ENCODE results near the gene LRFN2. TPM values are rescaled to one million over a fixed set of nuclear protein-coding genes. Genes with fewer than 3 reads are reported as not detected.

LRFN2 gene
- total RNA-seq, 1 donor from 2014 or later: 0.32 TPM

- H3K36me3 ChIP-seq (ENCODE audit: insufficient read depth, low read length): no peaks in the 10 kb centered on the region
- H3K4me1 ChIP-seq (ENCODE audit: insufficient read depth, low read length): no peaks in the 10 kb centered on the region
- H3K27me3 ChIP-seq (ENCODE audit: insufficient read depth, low read length): peaks cover 2% of the 10 kb centered on the region
- TF ChIP-seq CTCF (IDR thresholded peaks at IDR 0.05; ENCODE audit: insufficient read depth, low read depth, low read length) (no peak), EZH2 (IDR thresholded peaks at IDR 0.05; ENCODE audit: insufficient read depth, low read length) (no peak)
- no peak overlapping the region for H3K9ac ChIP-seq (ENCODE audit: low read length)
- Mint-ChIP-seq H3K27me3 (ENCODE audit: low read depth, unreplicated experiment) (peaks cover 60% of the 10 kb centered on the region), H3K9me3 (ENCODE audit: unreplicated experiment) (peaks cover 5% of the 10 kb centered on the region), H3K27ac (ENCODE audit: unreplicated experiment) (no peak overlapping the region), H3K4me3 (ENCODE audit: unreplicated experiment) (no peak overlapping the region), H3K36me3 (ENCODE audit: low read depth, unreplicated experiment) (no peaks in the 10 kb centered on the region), H3K4me1 (ENCODE audit: low read depth, unreplicated experiment) (no peaks in the 10 kb centered on the region)
- H4K20me1 ChIP-seq (ENCODE audit: insufficient read depth, low read length): no peaks in the 10 kb centered on the region
- H3K9me3 ChIP-seq (ENCODE audit: insufficient read depth, low read depth, low read length): no peaks in the 10 kb centered on the region
- no peaks in the 10 kb centered on the region for H3K79me2 ChIP-seq (ENCODE audit: insufficient read depth, low read length)
- no peak overlapping the region for H2AFZ ChIP-seq (ENCODE audit: low read depth, low read length)
- no peak for DNase-seq (ENCODE audit: low read depth)
- no peak overlapping the region for H3K4me2 ChIP-seq (ENCODE audit: low read length)
- no peak overlapping the region for H3K4me3 ChIP-seq (ENCODE audit: insufficient read depth, low read depth, low read length)
- FAIRE-seq: no peak
- H3K27ac ChIP-seq (ENCODE audit: low read depth, low read length): no peak overlapping the region
Measured at GRCh38 chr6:40490508-40490907, 96.7 kb downstream of the LRFN2 start.

- Mint-ChIP-seq H3K27ac (ENCODE audit: unreplicated experiment) (no peak overlapping the region), H3K4me1 (ENCODE audit: low read depth, unreplicated experiment) (no peaks in the 10 kb centered on the region), H3K27me3 (ENCODE audit: low read depth, unreplicated experiment) (peaks cover 67% of the 10 kb centered on the region), H3K4me3 (ENCODE audit: unreplicated experiment) (no peak overlapping the region), H3K9me3 (ENCODE audit: unreplicated experiment) (peaks cover 5% of the 10 kb centered on the region), H3K36me3 (ENCODE audit: low read depth, unreplicated experiment) (no peaks in the 10 kb centered on the region)
- H3K9ac ChIP-seq (ENCODE audit: low read length): no peak overlapping the region
- H3K27me3 ChIP-seq (ENCODE audit: insufficient read depth, low read length): peaks cover 2% of the 10 kb centered on the region
- H3K27ac ChIP-seq (ENCODE audit: low read depth, low read length): no peak overlapping the region
- H2AFZ ChIP-seq (ENCODE audit: low read depth, low read length): no peak overlapping the region
- no peaks in the 10 kb centered on the region for H3K4me1 ChIP-seq (ENCODE audit: insufficient read depth, low read length)
- H3K36me3 ChIP-seq (ENCODE audit: insufficient read depth, low read length): no peaks in the 10 kb centered on the region
- DNase-seq (ENCODE audit: low read depth): no peak
- TF ChIP-seq EZH2 (IDR thresholded peaks at IDR 0.05; ENCODE audit: insufficient read depth, low read length) (no peak), CTCF (IDR thresholded peaks at IDR 0.05; ENCODE audit: insufficient read depth, low read depth, low read length) (no peak)
- no peaks in the 10 kb centered on the region for H4K20me1 ChIP-seq (ENCODE audit: insufficient read depth, low read length)
- no peaks in the 10 kb centered on the region for H3K79me2 ChIP-seq (ENCODE audit: insufficient read depth, low read length)
- no peak for FAIRE-seq
- no peaks in the 10 kb centered on the region for H3K9me3 ChIP-seq (ENCODE audit: insufficient read depth, low read depth, low read length)
- no peak overlapping the region for H3K4me2 ChIP-seq (ENCODE audit: low read length)
- no peak overlapping the region for H3K4me3 ChIP-seq (ENCODE audit: insufficient read depth, low read depth, low read length)
Measured at GRCh38 chr6:40489798-40490197, 97.4 kb downstream of the LRFN2 start.

GRCh38 chr6:40486576-40486975, 100.6 kb downstream of the LRFN2 start:
- FAIRE-seq (no peak), DNase-seq (ENCODE audit: low read depth) (no peak)
- no peak overlapping the region for H3K9ac ChIP-seq (ENCODE audit: low read length)
- H3K9me3 ChIP-seq (ENCODE audit: insufficient read depth, low read depth, low read length): no peaks in the 10 kb centered on the region
- no peak for TF ChIP-seq EZH2 (IDR thresholded peaks at IDR 0.05; ENCODE audit: insufficient read depth, low read length)
- no peak for TF ChIP-seq CTCF (IDR thresholded peaks at IDR 0.05; ENCODE audit: insufficient read depth, low read depth, low read length)
- H3K27me3 ChIP-seq (ENCODE audit: insufficient read depth, low read length): no peaks in the 10 kb centered on the region
- peaks cover 80% of the 10 kb centered on the region for H3K27me3 Mint-ChIP-seq (ENCODE audit: low read depth, unreplicated experiment)
- H4K20me1 ChIP-seq (ENCODE audit: insufficient read depth, low read length): no peaks in the 10 kb centered on the region
- H3K27ac Mint-ChIP-seq (ENCODE audit: unreplicated experiment): no peak overlapping the region
- H3K4me1 ChIP-seq (ENCODE audit: insufficient read depth, low read length): no peaks in the 10 kb centered on the region
- no peaks in the 10 kb centered on the region for H3K36me3 ChIP-seq (ENCODE audit: insufficient read depth, low read length)
- no peak overlapping the region for H3K4me2 ChIP-seq (ENCODE audit: low read length)
- no peaks in the 10 kb centered on the region for H3K36me3 Mint-ChIP-seq (ENCODE audit: low read depth, unreplicated experiment)
- H3K4me1 Mint-ChIP-seq (ENCODE audit: low read depth, unreplicated experiment): no peaks in the 10 kb centered on the region
- H2AFZ ChIP-seq (ENCODE audit: low read depth, low read length): no peak overlapping the region
- H3K27ac ChIP-seq (ENCODE audit: low read depth, low read length): no peak overlapping the region
- H3K79me2 ChIP-seq (ENCODE audit: insufficient read depth, low read length): no peaks in the 10 kb centered on the region
- no peak overlapping the region for H3K4me3 Mint-ChIP-seq (ENCODE audit: unreplicated experiment)
- no peak overlapping the region for H3K4me3 ChIP-seq (ENCODE audit: insufficient read depth, low read depth, low read length)
- H3K9me3 Mint-ChIP-seq (ENCODE audit: unreplicated experiment): peaks cover 5% of the 10 kb centered on the region

All from astrocyte (in vitro differentiated cells and primary cell).